ENCODE results near the gene EYS. TPM values are rescaled to one million over a fixed set of nuclear protein-coding genes. Genes with fewer than 3 reads are reported as not detected.
"Not testable (repeated sequence)": the region's sequence is repeated elsewhere in the genome, so short reads cannot be mapped to it uniquely, and the experiment has no call there.

EYS gene
- total RNA-seq, 1 donor from 2014 or later = 17.3 TPM

- DNase-seq (ENCODE audit: low spot score) = peak; percentile 80
Measured at GRCh38 chr6:65098349-65098748, 608.7 kb downstream of the EYS start.

- no peak for DNase-seq (ENCODE audit: low spot score)
Measured at GRCh38 chr6:65091561-65091960, 615.5 kb downstream of the EYS start.

- DNase-seq (ENCODE audit: low spot score) = no peak
Measured at GRCh38 chr6:65088575-65088974, 618.5 kb downstream of the EYS start.

- DNase-seq (ENCODE audit: low spot score) = no peak
Measured at GRCh38 chr6:65081756-65082155, 625.3 kb downstream of the EYS start.

GRCh38 chr6:65075705-65076230, 631.3 kb downstream of the EYS start:
- no peak for DNase-seq (ENCODE audit: low spot score)

GRCh38 chr6:65072500-65072899, 634.5 kb downstream of the EYS start:
- DNase-seq (ENCODE audit: low spot score) = no peak

- DNase-seq (ENCODE audit: low spot score) = no peak
Measured at GRCh38 chr6:65071480-65071879, 635.5 kb downstream of the EYS start.

- DNase-seq (ENCODE audit: low spot score) = no peak
Measured at GRCh38 chr6:65064844-65065243, 642.2 kb downstream of the EYS start.

GRCh38 chr6:65059568-65059967, 647.5 kb downstream of the EYS start:
- DNase-seq (ENCODE audit: low spot score) = no peak

GRCh38 chr6:65055545-65055944, 651.5 kb downstream of the EYS start:
- DNase-seq (ENCODE audit: low spot score) = no peak

GRCh38 chr6:65052626-65053025, 654.4 kb downstream of the EYS start:
- no peak for DNase-seq (ENCODE audit: low spot score)

GRCh38 chr6:65045801-65046200, 661.2 kb downstream of the EYS start:
- DNase-seq (ENCODE audit: low spot score) = no peak

- DNase-seq (ENCODE audit: low spot score) = peak; percentile 35
Measured at GRCh38 chr6:65014006-65014405, 693.0 kb downstream of the EYS start.

GRCh38 chr6:65006788-65007187, 700.2 kb downstream of the EYS start:
- DNase-seq (ENCODE audit: low spot score) = no peak

GRCh38 chr6:65004283-65004682, 702.7 kb downstream of the EYS start:
- no peak for DNase-seq (ENCODE audit: low spot score)

- DNase-seq (ENCODE audit: low spot score) = not testable (repeated sequence)
Measured at GRCh38 chr6:65002882-65003281, 704.1 kb downstream of the EYS start.

GRCh38 chr6:65000815-65001214, 706.2 kb downstream of the EYS start:
- no peak for DNase-seq (ENCODE audit: low spot score)

GRCh38 chr6:64998204-64998603, 708.8 kb downstream of the EYS start:
- DNase-seq (ENCODE audit: low spot score) = no peak

- no peak for DNase-seq (ENCODE audit: low spot score)
Measured at GRCh38 chr6:64996301-64996700, 710.7 kb downstream of the EYS start.

GRCh38 chr6:64990652-64991304, 716.2 kb downstream of the EYS start:
- no peak for DNase-seq (ENCODE audit: low spot score)

- peak; percentile 56 for DNase-seq (ENCODE audit: low spot score)
Measured at GRCh38 chr6:64988148-64988547, 718.9 kb downstream of the EYS start.

- DNase-seq (ENCODE audit: low spot score) = no peak
Measured at GRCh38 chr6:64987066-64987465, 720.0 kb downstream of the EYS start.

GRCh38 chr6:64985726-64986125, 721.3 kb downstream of the EYS start:
- DNase-seq (ENCODE audit: low spot score) = peak; percentile 14

- DNase-seq (ENCODE audit: low spot score) = no peak
Measured at GRCh38 chr6:64984948-64985347, 722.1 kb downstream of the EYS start.
